ENCODE measurements around the gene ANKH.
"Not testable (repeated sequence)": the region's sequence is repeated elsewhere in the genome, so short reads cannot be mapped to it uniquely, and the experiment has no call there.

ANKH gene

DNA sequence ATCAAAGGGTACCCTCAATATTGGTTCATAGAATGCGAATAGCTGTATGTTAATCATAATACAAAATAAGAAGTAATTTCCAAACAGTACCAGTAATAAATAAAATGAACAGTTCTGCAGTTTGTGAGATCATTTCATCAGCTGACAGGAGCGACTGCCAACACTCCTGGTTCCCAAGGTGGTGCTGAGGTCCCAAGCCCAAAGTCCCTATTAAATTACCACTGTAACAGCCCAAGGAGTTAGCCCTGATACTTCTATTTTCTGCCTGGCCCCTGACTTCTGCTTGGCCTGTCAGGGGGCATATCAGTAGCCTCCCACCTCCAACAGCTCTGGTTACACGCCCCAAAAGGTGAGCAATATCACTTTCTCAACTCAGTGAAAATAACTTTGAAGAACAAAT lies 47.1 kb downstream of the ANKH start:
- Histone ChIP-seq H3K9me3 (ENCODE audit: insufficient read depth, low read length) (no peaks in the 10 kb centered on the region), H3K36me3 (ENCODE audit: insufficient read depth, insufficient read length, low read length) (no peaks in the 10 kb centered on the region), H3K9ac (ENCODE audit: insufficient read length, low read depth) (no peak overlapping the region), H3K27me3 (ENCODE audit: insufficient read depth, insufficient read length) (no peaks in the 10 kb centered on the region), H3K4me3 (ENCODE audit: insufficient read length, low read depth) (no peak overlapping the region), H3K4me1 (ENCODE audit: insufficient read depth, insufficient read length) (no peaks in the 10 kb centered on the region)
- TF ChIP-seq ZNF274 (IDR thresholded peaks at IDR 0.05; ENCODE audit: low read depth, low read length), result no peak
- TF ChIP-seq YY1 (IDR thresholded peaks at IDR 0.05; ENCODE audit: insufficient read depth, insufficient read length), result no peak
- no peak for TF ChIP-seq SUZ12 (IDR thresholded peaks at IDR 0.05; ENCODE audit: extremely low read depth, insufficient read depth, insufficient read length)
- DNase-seq (ENCODE audit: low read depth, low spot score), result no peak

- Histone ChIP-seq H3K4me3 (ENCODE audit: insufficient read length, low read depth) (no peak overlapping the region), H3K4me1 (ENCODE audit: insufficient read depth, insufficient read length) (no peaks in the 10 kb centered on the region), H3K36me3 (ENCODE audit: insufficient read depth, insufficient read length, low read length) (no peaks in the 10 kb centered on the region), H3K9me3 (ENCODE audit: insufficient read depth, low read length) (no peaks in the 10 kb centered on the region), H3K27me3 (ENCODE audit: insufficient read depth, insufficient read length) (no peaks in the 10 kb centered on the region), H3K9ac (ENCODE audit: insufficient read length, low read depth) (no peak overlapping the region)
- no peak for DNase-seq (ENCODE audit: low read depth, low spot score)
- TF ChIP-seq YY1 (IDR thresholded peaks at IDR 0.05; ENCODE audit: insufficient read depth, insufficient read length) (no peak), ZNF274 (IDR thresholded peaks at IDR 0.05; ENCODE audit: low read depth, low read length) (no peak), SUZ12 (IDR thresholded peaks at IDR 0.05; ENCODE audit: extremely low read depth, insufficient read depth, insufficient read length) (no peak)
These were observed 50.3 kb downstream of the ANKH start for GRCh38 chr5:14821100-14821845.

GRCh38 chr5:14818931-14819790 lies 52.4 kb downstream of the ANKH start:
- H3K4me1 ChIP-seq (ENCODE audit: insufficient read depth, insufficient read length), result no peaks in the 10 kb centered on the region
- no peaks in the 10 kb centered on the region for H3K27me3 ChIP-seq (ENCODE audit: insufficient read depth, insufficient read length)
- no peak for DNase-seq (ENCODE audit: low read depth, low spot score)
- no peak overlapping the region for H3K4me3 ChIP-seq (ENCODE audit: insufficient read length, low read depth)
- TF ChIP-seq YY1 (IDR thresholded peaks at IDR 0.05; ENCODE audit: insufficient read depth, insufficient read length) (no peak), ZNF274 (IDR thresholded peaks at IDR 0.05; ENCODE audit: low read depth, low read length) (no peak)
- H3K9ac ChIP-seq (ENCODE audit: insufficient read length, low read depth), result no peak overlapping the region
- no peaks in the 10 kb centered on the region for H3K36me3 ChIP-seq (ENCODE audit: insufficient read depth, insufficient read length, low read length)
- no peaks in the 10 kb centered on the region for H3K9me3 ChIP-seq (ENCODE audit: insufficient read depth, low read length)

DNA sequence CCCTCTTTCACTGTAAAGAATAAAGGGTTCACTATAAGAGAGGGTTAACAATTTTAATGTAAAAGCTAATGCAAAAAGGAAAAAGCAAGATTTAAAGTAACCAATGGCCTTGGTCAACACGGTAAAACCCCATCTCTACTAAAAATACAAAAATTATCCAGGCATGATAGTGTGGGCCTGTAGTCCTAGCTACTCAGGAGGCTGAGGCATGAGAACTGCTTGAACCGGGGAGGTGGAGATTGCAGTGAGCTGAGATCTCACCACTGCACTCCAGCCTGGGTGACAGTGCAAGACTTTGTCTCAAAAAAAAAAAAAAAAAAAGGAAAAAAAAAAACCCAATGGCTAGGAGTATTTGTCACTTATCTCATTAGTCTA lies 53.8 kb downstream of the ANKH start:
- H3K9ac ChIP-seq (ENCODE audit: insufficient read length, low read depth); H3K36me3 ChIP-seq (ENCODE audit: insufficient read depth, insufficient read length, low read length); H3K4me3 ChIP-seq (ENCODE audit: insufficient read length, low read depth); H3K4me1 ChIP-seq (ENCODE audit: insufficient read depth, insufficient read length); DNase-seq (ENCODE audit: low read depth, low spot score); H3K9me3 ChIP-seq (ENCODE audit: insufficient read depth, low read length); H3K27me3 ChIP-seq (ENCODE audit: insufficient read depth, insufficient read length): not testable (repeated sequence)

GRCh38 chr5:14816999-14817761 lies 54.4 kb downstream of the ANKH start:
- H3K4me3 ChIP-seq (ENCODE audit: insufficient read length, low read depth), result no peak overlapping the region
- H3K9me3 ChIP-seq (ENCODE audit: insufficient read depth, low read length), result no peaks in the 10 kb centered on the region
- H3K9ac ChIP-seq (ENCODE audit: insufficient read length, low read depth), result no peak overlapping the region
- no peak for DNase-seq (ENCODE audit: low read depth, low spot score)
- TF ChIP-seq SUZ12 (IDR thresholded peaks at IDR 0.05; ENCODE audit: extremely low read depth, insufficient read depth, insufficient read length), result no peak
- TF ChIP-seq YY1 (IDR thresholded peaks at IDR 0.05; ENCODE audit: insufficient read depth, insufficient read length), result no peak
- TF ChIP-seq ZNF274 (IDR thresholded peaks at IDR 0.05; ENCODE audit: low read depth, low read length), result no peak
- no peaks in the 10 kb centered on the region for H3K27me3 ChIP-seq (ENCODE audit: insufficient read depth, insufficient read length)
- H3K36me3 ChIP-seq (ENCODE audit: insufficient read depth, insufficient read length, low read length), result no peaks in the 10 kb centered on the region
- no peaks in the 10 kb centered on the region for H3K4me1 ChIP-seq (ENCODE audit: insufficient read depth, insufficient read length)

DNA sequence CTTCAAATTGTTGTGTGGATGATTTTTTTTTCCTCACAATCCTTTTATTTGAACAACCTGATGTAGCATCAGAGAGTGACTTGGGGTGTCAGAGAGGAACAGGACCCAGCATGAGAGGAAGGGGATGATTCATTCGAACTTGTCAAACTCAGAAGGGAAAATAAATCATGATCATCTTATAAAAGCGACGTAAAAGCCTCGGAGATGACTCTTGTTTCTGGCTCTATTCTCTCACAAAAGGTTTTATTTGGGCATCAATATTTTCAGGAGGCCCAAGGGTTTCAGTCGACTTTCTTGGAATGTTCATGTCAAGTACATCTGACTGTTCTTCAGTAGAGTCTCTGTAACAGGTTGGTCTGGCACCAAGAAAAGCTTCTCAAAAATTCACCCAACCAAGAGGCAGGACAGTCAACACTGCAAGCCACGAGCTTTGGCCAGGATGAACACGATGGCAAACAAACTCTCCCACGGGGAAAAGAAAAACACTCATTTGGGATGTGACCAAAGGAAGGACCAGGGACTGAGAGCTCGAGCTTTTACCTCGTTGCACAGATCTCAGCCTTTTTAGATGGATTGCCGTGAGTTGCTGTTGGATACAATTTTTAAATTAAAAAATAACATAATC lies 55.1 kb downstream of the ANKH start:
- no peak for DNase-seq (ENCODE audit: low read depth, low spot score)
- Histone ChIP-seq H3K9ac (ENCODE audit: insufficient read length, low read depth) (no peak overlapping the region), H3K4me1 (ENCODE audit: insufficient read depth, insufficient read length) (no peaks in the 10 kb centered on the region), H3K27me3 (ENCODE audit: insufficient read depth, insufficient read length) (no peaks in the 10 kb centered on the region), H3K36me3 (ENCODE audit: insufficient read depth, insufficient read length, low read length) (no peaks in the 10 kb centered on the region), H3K4me3 (ENCODE audit: insufficient read length, low read depth) (no peak overlapping the region), H3K9me3 (ENCODE audit: insufficient read depth, low read length) (no peaks in the 10 kb centered on the region)
- TF ChIP-seq YY1 (IDR thresholded peaks at IDR 0.05; ENCODE audit: insufficient read depth, insufficient read length) (no peak), SUZ12 (IDR thresholded peaks at IDR 0.05; ENCODE audit: extremely low read depth, insufficient read depth, insufficient read length) (no peak), ZNF274 (IDR thresholded peaks at IDR 0.05; ENCODE audit: low read depth, low read length) (no peak)

DNA sequence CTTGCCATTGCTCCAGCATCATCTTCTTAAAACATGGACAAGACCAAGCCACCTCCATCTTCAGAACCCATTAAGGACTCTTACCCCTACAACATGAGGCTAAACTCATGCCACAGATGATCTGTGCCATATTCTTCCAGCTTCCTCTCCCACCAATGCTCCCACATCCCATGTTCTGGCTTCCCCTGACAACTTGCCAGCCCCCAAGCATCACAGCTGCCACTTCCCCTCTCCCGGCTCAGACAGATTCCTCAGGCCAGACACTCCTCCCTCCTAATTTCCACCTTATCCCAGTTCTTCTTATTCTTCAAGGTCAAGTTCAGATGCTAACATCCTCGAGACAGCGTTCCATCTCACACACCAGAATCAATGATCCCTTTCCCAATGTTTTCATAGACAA lies 57.8 kb downstream of the ANKH start:
- no peaks in the 10 kb centered on the region for H3K9me3 ChIP-seq (ENCODE audit: insufficient read depth, low read length)
- TF ChIP-seq SUZ12 (IDR thresholded peaks at IDR 0.05; ENCODE audit: extremely low read depth, insufficient read depth, insufficient read length) (no peak), ZNF274 (IDR thresholded peaks at IDR 0.05; ENCODE audit: low read depth, low read length) (no peak), YY1 (IDR thresholded peaks at IDR 0.05; ENCODE audit: insufficient read depth, insufficient read length) (no peak)
- no peak overlapping the region for H3K4me3 ChIP-seq (ENCODE audit: insufficient read length, low read depth)
- no peak overlapping the region for H3K9ac ChIP-seq (ENCODE audit: insufficient read length, low read depth)
- no peak for DNase-seq (ENCODE audit: low read depth, low spot score)
- H3K27me3 ChIP-seq (ENCODE audit: insufficient read depth, insufficient read length), result no peaks in the 10 kb centered on the region
- H3K36me3 ChIP-seq (ENCODE audit: insufficient read depth, insufficient read length, low read length), result no peaks in the 10 kb centered on the region
- no peaks in the 10 kb centered on the region for H3K4me1 ChIP-seq (ENCODE audit: insufficient read depth, insufficient read length)
